ENCODE data around the gene OR1L6.

The OR1L6 gene
- total RNA-seq, result 0 reads per million in 2 donors

- DNase-seq, result no peak
Observed at GRCh38 chr9:122742003-122742402, at the start of gene OR1L6. TSS of gene OR1L6 (plus strand) at chr9:122742303. CDS start at chr9:122749848, 7,545 bp downstream.

- DNase-seq, result no peak
Observed at GRCh38 chr9:122695696-122696095, 46.4 kb upstream of the OR1L6 start.

- DNase-seq, result no peak
Observed at GRCh38 chr9:122718038-122718437, 24.1 kb upstream of the OR1L6 start.

- no peak for DNase-seq
Observed at GRCh38 chr9:122719218-122719617, 22.9 kb upstream of the OR1L6 start.

GRCh38 chr9:122723690-122724089 lies 18.4 kb upstream of the OR1L6 start, which contains the start of gene OR1L4:
TSS of gene OR1L4 (plus strand) at chr9:122723990. CDS start at chr9:122723990, 0 bp downstream.
- no peak for DNase-seq

GRCh38 chr9:122754825-122755224 lies 12.7 kb downstream of the OR1L6 start:
- no peak for DNase-seq

GRCh38 chr9:122767817-122768216 lies 25.7 kb downstream of the OR1L6 start:
- no peak for DNase-seq

- DNase-seq, result no peak
Observed at GRCh38 chr9:122777052-122777451, 34.9 kb downstream of the OR1L6 start.

- DNase-seq, result no peak
Observed at GRCh38 chr9:122777935-122778627, 36.0 kb downstream of the OR1L6 start.

- DNase-seq, result no peak
Observed at GRCh38 chr9:122779181-122779580, 37.1 kb downstream of the OR1L6 start.

GRCh38 chr9:122780026-122780425 lies 37.9 kb downstream of the OR1L6 start:
- no peak for DNase-seq

GRCh38 chr9:122781671-122782070 lies 39.6 kb downstream of the OR1L6 start:
- DNase-seq, result no peak

GRCh38 chr9:122785269-122785668 lies 43.2 kb downstream of the OR1L6 start:
- no peak for DNase-seq

GRCh38 chr9:122786338-122786737 lies 44.2 kb downstream of the OR1L6 start:
- no peak for DNase-seq

- no peak for DNase-seq
Observed at GRCh38 chr9:122788831-122789230, 46.7 kb downstream of the OR1L6 start, which contains the start of gene OR5C1. TSS of gene OR5C1 (plus strand) at chr9:122788933. CDS start at chr9:122788933, 0 bp downstream.

GRCh38 chr9:122789256-122790046 lies 47.3 kb downstream of the OR1L6 start:
- no peak for DNase-seq

- no peak for DNase-seq
Observed at GRCh38 chr9:122791872-122792669, 50.0 kb downstream of the OR1L6 start.

- DNase-seq, result no peak
Observed at GRCh38 chr9:122797316-122798063, 55.4 kb downstream of the OR1L6 start.

Measured in T-helper 2 cell (primary cell).